8988T (cell line): ENCODE measurements around the gene C12orf56.
"Not testable (repeated sequence)": the region's sequence is repeated elsewhere in the genome, so short reads cannot be mapped to it uniquely, and the experiment has no call there.

Experiments
- DNase-seq: peaks from one replicate; pipeline ENCODE4 v3.0.0; 2011

The C12orf56 gene

DNA sequence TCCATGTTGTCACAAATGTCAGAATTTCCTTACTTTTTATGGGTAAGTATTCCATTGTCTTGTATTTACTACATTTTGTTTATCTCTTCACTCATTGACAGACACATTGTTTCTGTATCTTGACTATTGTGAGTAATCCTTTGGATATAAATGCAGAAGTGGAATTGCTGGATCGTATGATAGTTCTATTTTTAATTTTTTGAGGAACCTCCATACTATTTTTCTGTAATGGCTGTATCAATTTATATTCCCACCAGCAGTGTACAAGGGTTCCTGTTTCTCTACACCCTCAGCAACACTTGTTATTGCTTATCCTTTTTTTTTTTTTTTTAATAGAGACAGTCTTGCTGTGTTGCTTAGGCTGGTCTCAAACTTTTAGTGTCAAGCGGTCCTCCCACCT is 164.9 kb downstream of the C12orf56 start:
- DNase-seq = no peak

DNA sequence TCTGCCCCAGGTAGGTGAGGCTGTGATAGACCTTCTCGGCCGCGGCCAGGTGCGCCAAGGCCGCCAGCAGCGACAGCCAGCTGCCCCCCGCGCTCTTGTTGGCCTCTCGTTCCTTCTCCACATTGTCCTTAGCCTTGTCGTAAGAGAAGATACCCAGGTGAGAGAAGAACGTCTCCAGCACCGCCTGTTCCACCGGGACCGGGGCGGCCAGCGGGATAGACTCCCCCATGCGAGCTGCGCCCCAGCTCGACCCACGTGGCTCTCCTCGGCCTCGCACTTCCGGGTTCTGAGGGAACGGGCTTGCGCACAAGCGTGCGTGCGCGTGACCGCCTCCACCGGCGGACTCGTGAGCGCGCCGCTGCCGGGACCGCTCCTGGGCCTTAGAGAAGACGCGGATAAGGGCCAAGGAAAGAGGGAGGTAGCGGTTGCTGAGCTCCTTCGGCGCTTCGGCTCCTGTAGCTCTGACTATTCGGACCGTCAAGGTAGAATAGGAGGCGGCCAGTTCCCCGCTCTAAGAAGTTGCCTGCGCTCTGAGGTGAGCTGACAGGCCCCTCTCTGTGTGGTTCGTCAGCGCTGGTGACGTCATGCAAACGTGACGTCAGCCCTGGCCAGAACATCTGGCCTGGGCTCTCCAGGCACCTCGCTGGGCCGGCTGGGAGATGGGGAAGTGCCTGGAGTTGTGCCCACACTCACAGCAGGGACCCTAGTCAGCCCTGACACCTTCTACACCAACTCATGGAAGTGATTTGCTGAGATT is 168.4 kb downstream of the C12orf56 start, which contains the start of gene KICS2:
TSS of gene KICS2 (minus strand) at position 288 of the 757 bp plus-strand sequence. CDS start at position 229, 59 bp downstream.
- peak; percentile 59 for DNase-seq

- DNase-seq = peak; percentile 27
Observed at GRCh38 chr12:64221651-64222008, 168.9 kb downstream of the C12orf56 start.

DNA sequence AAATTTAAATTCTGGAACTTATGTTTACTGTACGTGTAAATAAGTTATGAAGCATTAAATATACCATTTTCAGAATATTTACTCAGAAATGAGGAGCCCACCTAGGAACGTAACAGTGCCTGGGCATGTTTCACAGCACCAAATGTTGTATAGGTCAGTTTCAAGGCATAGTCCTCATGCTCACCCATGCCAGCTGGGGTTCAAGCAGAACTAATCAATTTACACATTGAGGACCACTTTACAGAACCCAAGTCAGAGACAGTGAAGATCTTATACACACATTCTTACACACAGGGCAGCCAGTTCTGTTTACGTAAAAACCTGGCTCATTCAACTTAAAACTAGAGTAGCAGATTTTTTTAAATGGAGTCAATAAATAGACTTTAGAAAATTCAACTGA is 170.5 kb downstream of the C12orf56 start:
- no peak for DNase-seq

DNA sequence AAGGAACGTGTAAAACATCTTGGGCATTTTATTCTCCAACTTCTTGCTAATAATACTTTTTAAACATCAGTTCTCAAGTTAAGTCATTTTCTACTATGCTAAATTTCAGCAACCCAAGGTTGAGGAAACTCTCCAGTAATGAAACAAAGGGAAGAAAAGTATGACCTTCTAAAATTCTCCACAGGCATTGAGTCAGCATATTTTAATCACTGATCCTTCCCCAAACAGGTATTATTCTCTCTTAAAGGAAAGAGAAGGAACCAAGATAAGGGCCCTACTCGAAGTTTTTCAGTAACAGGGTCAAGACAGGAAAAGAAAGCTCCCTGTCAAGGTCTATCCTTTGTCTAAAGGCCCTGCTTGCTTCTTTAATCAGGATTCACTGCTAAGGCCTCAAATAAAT is 171.4 kb downstream of the C12orf56 start:
- no peak for DNase-seq

- DNase-seq = no peak
Observed at GRCh38 chr12:64218597-64218996, 172.0 kb downstream of the C12orf56 start.

DNA sequence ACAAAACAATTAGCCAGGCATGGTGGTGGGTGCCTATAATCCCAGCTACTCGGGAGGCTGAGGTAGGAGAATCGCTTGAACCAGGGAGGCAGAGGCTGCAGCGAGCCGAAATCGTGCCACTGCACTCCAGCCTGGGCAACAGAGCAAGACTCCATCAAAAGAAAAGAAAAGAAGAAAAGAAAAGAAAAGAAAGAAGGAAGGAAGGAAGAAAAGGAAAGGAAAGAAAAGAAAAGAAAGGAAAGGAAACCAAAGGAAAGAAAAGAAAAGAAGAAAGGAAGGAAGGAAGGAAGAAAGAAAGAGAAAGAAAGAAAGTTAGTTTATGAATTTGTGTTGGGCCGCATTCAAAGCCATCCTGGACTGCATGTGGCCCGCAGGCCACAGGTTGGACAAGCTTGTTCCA is 172.9 kb downstream of the C12orf56 start:
- not testable (repeated sequence) for DNase-seq

GRCh38 chr12:64216239-64216638 is 174.3 kb downstream of the C12orf56 start:
- no peak for DNase-seq
